ENCODE results near the gene NPAS2. TPM values are rescaled to one million over a fixed set of nuclear protein-coding genes. Genes with fewer than 3 reads are reported as not detected.
A peak's percentile ranks its signal among the peaks of the same experiment; 100 is the strongest.

NPAS2 gene
- total RNA-seq, 4 donors from 2014 or later: 14.1 to 45.8 (median 28.1) TPM

DNA sequence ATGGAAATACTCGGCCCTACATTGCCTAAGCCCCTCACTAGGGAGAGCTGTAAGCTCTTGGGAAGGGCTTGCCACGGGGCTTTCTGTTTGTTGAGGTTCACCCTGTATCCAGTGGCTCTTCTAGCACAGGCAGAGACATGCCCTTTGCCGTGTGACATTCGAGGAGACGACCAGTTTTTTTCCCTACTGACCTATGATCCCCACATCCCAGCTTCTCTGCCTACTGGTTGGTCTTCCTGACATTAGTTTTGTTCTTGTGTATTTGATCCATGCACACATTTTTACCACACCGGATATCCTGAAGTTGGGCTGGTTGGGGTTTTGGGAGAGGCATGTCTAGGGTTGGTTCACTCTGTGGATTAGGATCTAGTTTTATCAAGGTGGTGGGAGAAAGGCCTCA lies 69.3 kb downstream of the NPAS2 start:
- intact Hi-C loops (cut with DNase I): no loop called here
- H3K36me3 ChIP-seq: no peaks in the 10 kb centered on the region
- DNase-seq (ENCODE audit: extremely low spot score): no peak
- no peak overlapping the region for H3K4me3 ChIP-seq
- TF ChIP-seq POLR2AphosphoS5 (IDR thresholded peaks at IDR 0.05): no peak
- TF ChIP-seq POLR2A (IDR thresholded peaks at IDR 0.05; ENCODE audit: low read depth): no peak
- TF ChIP-seq CTCF (IDR thresholded peaks at IDR 0.05): no peak
- no peak for TF ChIP-seq EP300 (IDR thresholded peaks at IDR 0.05)
- peaks cover 20 to 35% (median 25%) of the 10 kb centered on the region in 4 donors for H3K4me1 ChIP-seq
- no peak overlapping the region for H3K27ac ChIP-seq (replicated peaks in 1 of 4)
- 85% methylated on average over 6 of the region's 6 CpGs for WGBS
- H3K27me3 ChIP-seq: no peaks in the 10 kb centered on the region
- H3K9me3 ChIP-seq: no peaks in the 10 kb centered on the region

GRCh38 chr2:100891906-100892642 lies 72.1 kb downstream of the NPAS2 start:
- no peak for DNase-seq (ENCODE audit: extremely low spot score)
- Histone ChIP-seq H3K36me3 (no peaks in the 10 kb centered on the region), H3K9me3 (no peaks in the 10 kb centered on the region), H3K4me1 (peaks cover 28 to 46% (median 32%) of the 10 kb centered on the region in 4 donors), H3K27ac (replicated peaks in 1 of 4) (peak overlapping the region in 1 of 4 donors; percentile 10), H3K27me3 (no peaks in the 10 kb centered on the region), H3K4me3 (no peak overlapping the region)
- TF ChIP-seq EP300 (IDR thresholded peaks at IDR 0.05): no peak
- no peak for TF ChIP-seq POLR2AphosphoS5 (IDR thresholded peaks at IDR 0.05)
- TF ChIP-seq CTCF (IDR thresholded peaks at IDR 0.05): no peak
- TF ChIP-seq POLR2A (IDR thresholded peaks at IDR 0.05; ENCODE audit: low read depth): no peak
- intact Hi-C loops (cut with DNase I): no loop called here
- WGBS: 87% methylated on average over 16 of the region's 16 CpGs

DNA sequence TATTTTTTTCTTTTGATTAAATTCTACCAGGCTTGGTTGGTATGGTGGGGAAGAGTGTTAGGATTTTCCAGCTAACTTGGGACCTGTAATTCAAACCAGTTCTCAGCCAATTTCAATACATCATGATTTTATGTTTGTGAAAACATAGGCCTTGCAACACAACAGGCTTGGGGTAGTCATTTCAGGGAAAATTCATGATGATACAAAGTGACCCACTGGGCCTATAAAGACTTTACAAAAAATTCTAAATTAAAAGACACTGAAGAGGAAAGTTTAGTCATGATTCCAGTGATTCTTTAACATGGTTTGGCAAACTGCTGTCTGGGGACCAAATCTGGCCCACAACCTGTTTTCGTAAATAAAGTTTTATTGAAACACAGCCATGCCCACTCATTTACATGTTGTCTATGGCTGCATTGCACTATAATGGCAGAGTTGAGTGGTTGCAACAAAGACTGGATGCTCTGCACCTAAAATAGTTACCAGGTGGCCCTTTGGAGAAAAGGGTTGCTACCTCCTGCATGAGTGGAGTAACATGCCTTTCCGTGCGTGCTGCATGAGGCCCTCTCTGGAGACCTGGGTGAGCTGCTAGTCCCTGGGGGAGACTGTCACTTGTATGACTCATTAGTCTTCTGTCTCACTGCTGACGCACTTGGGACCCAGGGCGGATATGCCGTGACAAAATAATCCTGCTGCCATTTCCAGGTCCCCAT lies 73.6 kb downstream of the NPAS2 start:
- no peaks in the 10 kb centered on the region for H3K36me3 ChIP-seq
- TF ChIP-seq EP300 (IDR thresholded peaks at IDR 0.05) (no peak), CTCF (IDR thresholded peaks at IDR 0.05) (no peak), POLR2AphosphoS5 (IDR thresholded peaks at IDR 0.05) (no peak), POLR2A (IDR thresholded peaks at IDR 0.05; ENCODE audit: low read depth) (no peak)
- no peaks in the 10 kb centered on the region for H3K27me3 ChIP-seq
- intact Hi-C loops (cut with DNase I): no loop called here
- WGBS: 100% methylated on average over 6 of the region's 6 CpGs
- no peak for DNase-seq (ENCODE audit: extremely low spot score)
- H3K4me1 ChIP-seq: peaks cover 16 to 35% (median 18%) of the 10 kb centered on the region in 4 donors
- no peak overlapping the region for H3K4me3 ChIP-seq
- H3K9me3 ChIP-seq: no peaks in the 10 kb centered on the region
- H3K27ac ChIP-seq (replicated peaks in 1 of 4): no peak overlapping the region

DNA sequence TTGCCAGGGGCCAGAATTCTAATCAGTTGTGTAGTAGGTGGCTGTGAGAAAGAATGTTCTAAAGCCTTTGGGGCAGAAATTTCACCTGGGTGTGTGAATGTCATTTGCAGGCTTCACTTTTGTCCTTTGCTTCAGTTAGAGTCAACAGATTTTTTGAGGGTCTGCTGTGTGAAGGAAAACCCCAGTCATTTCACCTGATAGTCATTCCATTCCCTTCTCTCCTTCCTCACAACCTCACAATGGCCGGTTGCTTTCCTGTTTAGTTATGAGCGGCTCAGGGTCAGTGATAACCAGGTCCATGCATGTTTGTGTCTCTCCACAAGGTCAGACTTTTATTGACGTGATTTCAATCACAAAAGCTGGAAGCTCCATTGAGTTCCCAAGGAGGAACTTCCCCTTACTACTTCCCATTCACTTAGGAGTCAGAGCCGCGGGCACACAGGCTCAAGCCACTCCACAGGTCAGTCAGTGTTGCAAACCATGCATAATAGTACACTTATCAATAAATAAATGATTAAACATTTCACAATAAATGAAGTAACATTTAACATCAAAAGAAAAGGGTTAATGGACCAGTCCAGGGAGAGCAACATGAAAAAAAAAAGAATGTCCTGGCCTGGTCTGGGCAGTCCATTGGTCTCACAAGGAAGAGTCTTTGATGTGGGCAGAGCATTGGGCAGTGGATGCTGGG lies 74.3 kb downstream of the NPAS2 start:
- intact Hi-C loops (cut with DNase I): no loop called here
- Histone ChIP-seq H3K27me3 (no peaks in the 10 kb centered on the region), H3K4me1 (peaks cover 16 to 34% (median 18%) of the 10 kb centered on the region in 4 donors), H3K36me3 (no peaks in the 10 kb centered on the region), H3K9me3 (no peaks in the 10 kb centered on the region), H3K4me3 (no peak overlapping the region), H3K27ac (replicated peaks in 1 of 4) (no peak overlapping the region)
- 89% methylated on average over 5 of the region's 5 CpGs for WGBS
- TF ChIP-seq POLR2A (IDR thresholded peaks at IDR 0.05; ENCODE audit: low read depth): no peak
- TF ChIP-seq CTCF (IDR thresholded peaks at IDR 0.05): no peak
- TF ChIP-seq POLR2AphosphoS5 (IDR thresholded peaks at IDR 0.05): no peak
- TF ChIP-seq EP300 (IDR thresholded peaks at IDR 0.05): no peak
- DNase-seq (ENCODE audit: extremely low spot score): no peak

All from esophagus muscularis mucosa (tissue), 4 donors.